GM13976 (cell line): ENCODE results near the gene TDRD9.
A peak's percentile ranks its signal among the peaks of the same experiment; 100 is the strongest.
"Not testable (repeated sequence)": the region's sequence is repeated elsewhere in the genome, so short reads cannot be mapped to it uniquely, and the experiment has no call there.

Experiments
- DNase-seq: peaks from one replicate; pipeline ENCODE4 v3.0.0; 2012; ENCODE audit warnings: low spot score
- CTCF ChIP-seq: IDR thresholded peaks from 2 replicates; pipeline ENCODE4 v1.5.1; 2012; ENCODE audit warnings: borderline replicate concordance, mild to moderate bottlenecking; ENCODE audit not compliant: insufficient read depth; ENCODE audit errors: extremely low read depth, missing control alignments, control extremely low read depth
- in situ Hi-C: fragments of 300-500 bp; cut with MboI; formaldehyde crosslinking; loops from one replicate; pipeline ENCODE4 v1.12.0; 2022; ENCODE audit warnings: low sequenced_read_pairs, mixed read lengths, inconsistent platforms; ENCODE audit not compliant: unreplicated experiment

TDRD9 gene

GRCh38 chr14:103910262-103910935, 17.9 kb upstream of the TDRD9 start:
- in situ Hi-C loops: no loop called here

GRCh38 chr14:103910984-103911383, 17.3 kb upstream of the TDRD9 start:
- no peak for TF ChIP-seq CTCF
- in situ Hi-C loops: no loop called here
- DNase-seq: no peak

More at GRCh38 chr14:103910262-103910935, 17.9 kb upstream of the TDRD9 start:
- DNase-seq: peak; percentile 84
- peak; percentile 73 for TF ChIP-seq CTCF

- DNase-seq: no peak
- no peak for TF ChIP-seq CTCF
- in situ Hi-C loops: no loop called here
Measured at GRCh38 chr14:103915616-103916015, 12.6 kb upstream of the TDRD9 start.

GRCh38 chr14:103916636-103917262, 11.5 kb upstream of the TDRD9 start:
- DNase-seq: no peak
- no peak for TF ChIP-seq CTCF
- in situ Hi-C loops: no loop called here

- in situ Hi-C loops: no loop called here
- TF ChIP-seq CTCF: peak; percentile 100
- peak; percentile 99 for DNase-seq
Measured at GRCh38 chr14:103920981-103921854, 7.0 kb upstream of the TDRD9 start.

- in situ Hi-C loops, DNase-seq: not testable (repeated sequence)
Measured at GRCh38 chr14:103921855-103922200, 6.4 kb upstream of the TDRD9 start.

GRCh38 chr14:103923863-103924262, 4.4 kb upstream of the TDRD9 start:
- TF ChIP-seq CTCF: no peak
- no peak for DNase-seq
- in situ Hi-C loops: no loop called here
